ENCODE data around the gene RFLNA.

The RFLNA gene

DNA sequence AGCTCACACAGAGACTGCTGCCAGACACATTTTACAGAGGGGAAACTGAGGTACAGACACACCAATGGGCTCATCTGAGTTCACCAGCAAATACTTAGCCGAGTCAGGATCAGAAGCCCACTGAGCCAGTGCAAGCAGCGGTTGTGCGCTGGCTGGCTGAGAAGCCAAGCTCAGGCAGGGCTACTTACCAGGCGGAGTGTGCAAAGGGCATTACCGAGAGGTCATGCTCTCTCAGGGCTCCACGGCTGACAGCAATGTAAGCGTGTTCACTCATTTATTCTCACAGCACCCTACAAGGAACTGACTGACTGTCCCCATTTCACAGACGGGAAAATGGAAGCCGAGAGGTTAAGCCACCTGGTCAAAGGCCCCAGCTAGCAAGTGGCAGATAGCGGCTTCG is 63.7 kb downstream of the RFLNA start:
- DNase-seq (ENCODE audit: low read depth): no peak
- H3K4me3 ChIP-seq (ENCODE audit: control insufficient read depth, low read depth, low read length): no peak overlapping the region
- TF ChIP-seq, protein P1, sequence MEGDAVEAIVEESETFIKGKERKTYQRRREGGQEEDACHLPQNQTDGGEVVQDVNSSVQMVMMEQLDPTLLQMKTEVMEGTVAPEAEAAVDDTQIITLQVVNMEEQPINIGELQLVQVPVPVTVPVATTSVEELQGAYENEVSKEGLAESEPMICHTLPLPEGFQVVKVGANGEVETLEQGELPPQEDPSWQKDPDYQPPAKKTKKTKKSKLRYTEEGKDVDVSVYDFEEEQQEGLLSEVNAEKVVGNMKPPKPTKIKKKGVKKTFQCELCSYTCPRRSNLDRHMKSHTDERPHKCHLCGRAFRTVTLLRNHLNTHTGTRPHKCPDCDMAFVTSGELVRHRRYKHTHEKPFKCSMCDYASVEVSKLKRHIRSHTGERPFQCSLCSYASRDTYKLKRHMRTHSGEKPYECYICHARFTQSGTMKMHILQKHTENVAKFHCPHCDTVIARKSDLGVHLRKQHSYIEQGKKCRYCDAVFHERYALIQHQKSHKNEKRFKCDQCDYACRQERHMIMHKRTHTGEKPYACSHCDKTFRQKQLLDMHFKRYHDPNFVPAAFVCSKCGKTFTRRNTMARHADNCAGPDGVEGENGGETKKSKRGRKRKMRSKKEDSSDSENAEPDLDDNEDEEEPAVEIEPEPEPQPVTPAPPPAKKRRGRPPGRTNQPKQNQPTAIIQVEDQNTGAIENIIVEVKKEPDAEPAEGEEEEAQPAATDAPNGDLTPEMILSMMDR (conservative IDR thresholded peaks at IDR 0.05; ENCODE audit: control insufficient read depth, insufficient read depth, low read depth, low read length): no peak

DNA sequence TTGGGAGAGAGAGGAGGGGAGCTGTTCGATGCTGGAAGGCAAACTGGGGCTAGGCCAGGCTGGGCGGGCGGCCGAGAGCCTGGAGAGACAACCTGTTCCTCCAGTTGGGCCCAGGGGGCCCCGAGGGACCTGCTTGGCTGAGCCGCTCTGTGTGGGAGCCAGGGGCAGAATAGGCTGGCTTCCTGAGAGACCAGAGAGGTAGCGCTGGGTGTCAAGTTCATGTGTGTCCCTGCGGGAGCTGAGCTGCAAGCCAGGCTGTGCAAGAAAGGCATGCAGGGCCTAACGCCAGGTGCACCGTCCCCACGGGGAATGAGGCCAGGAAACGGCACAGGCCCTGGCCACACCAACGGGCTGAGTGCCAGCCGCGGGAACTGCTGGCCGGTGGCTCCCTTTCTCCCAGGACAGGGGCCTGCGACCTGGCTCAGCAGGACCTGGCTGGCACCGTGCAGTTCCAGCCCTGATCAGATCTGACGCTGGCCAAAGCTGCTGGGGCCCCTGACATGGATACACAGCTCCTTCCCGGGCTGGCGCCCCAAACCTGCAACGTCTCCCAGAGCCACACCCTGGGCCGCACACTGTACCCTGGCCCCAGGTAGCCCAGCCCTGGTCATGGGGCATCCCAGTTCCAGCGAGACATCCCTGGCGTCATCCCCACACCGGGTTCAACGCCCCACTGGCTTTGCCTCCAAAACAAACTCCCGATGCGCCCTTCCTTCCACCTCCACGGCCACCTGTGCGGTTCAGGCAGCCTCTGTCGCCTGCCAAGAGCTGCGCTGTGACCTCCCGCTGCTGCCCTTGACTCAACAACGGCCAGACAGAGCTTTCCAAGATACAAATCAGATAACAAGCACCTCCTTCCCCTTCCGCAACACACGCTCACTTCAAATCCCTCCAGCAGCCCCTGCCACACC is 65.0 kb downstream of the RFLNA start:
- DNase-seq (ENCODE audit: low read depth): no peak
- TF ChIP-seq, protein P1 (conservative IDR thresholded peaks at IDR 0.05; ENCODE audit: control insufficient read depth, insufficient read depth, low read depth, low read length): no peak
- H3K4me3 ChIP-seq (ENCODE audit: control insufficient read depth, low read depth, low read length): no peak overlapping the region

DNA sequence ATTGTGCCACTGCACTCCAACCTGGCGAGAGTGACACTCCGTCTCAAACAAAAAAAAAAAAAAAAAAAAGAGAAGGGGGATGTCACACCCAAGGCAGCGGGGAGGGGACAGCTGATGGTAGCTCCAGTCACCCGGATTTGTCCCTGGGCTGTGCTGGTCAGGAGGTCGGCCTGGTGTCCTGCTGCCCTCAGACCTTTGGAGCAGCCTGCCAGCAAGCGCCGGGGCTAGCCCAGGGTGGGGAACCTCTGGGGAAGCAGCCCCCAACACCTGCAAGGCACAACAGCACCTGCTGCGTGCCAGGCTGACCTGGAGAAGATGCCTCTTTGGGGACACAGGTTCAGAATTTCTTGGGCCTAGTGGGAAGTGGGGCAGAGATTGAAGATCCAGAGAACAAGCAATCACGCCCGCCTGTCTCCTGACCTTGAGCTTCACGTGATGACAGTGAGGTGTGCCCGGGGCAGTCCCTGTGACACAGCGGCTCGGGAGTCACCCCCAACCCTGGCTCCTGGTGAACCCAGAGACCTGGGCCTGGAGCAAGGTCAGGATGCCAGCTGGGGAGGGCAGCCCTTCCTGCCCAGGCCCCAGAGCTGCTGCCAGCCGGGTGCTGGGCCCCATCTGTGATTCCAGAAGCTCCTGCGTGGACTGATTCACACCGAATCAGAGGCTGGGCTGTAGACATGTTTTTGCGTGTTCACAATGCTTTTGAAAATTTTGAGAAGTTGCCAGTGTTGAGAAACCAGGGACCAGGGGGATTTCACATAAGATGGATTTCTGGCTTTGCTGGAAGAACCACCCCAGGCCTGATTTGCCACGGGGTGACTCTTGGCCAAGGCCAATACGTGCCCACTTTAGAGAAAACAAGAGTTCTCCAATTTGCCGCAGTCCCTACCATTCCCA is 66.4 kb downstream of the RFLNA start:
- H3K4me3 ChIP-seq (ENCODE audit: control insufficient read depth, low read depth, low read length): no peak overlapping the region
- TF ChIP-seq, protein P1 (conservative IDR thresholded peaks at IDR 0.05; ENCODE audit: control insufficient read depth, insufficient read depth, low read depth, low read length): no peak
- no peak for DNase-seq (ENCODE audit: low read depth)

- no peak for DNase-seq (ENCODE audit: low read depth)
- H3K4me3 ChIP-seq (ENCODE audit: control insufficient read depth, low read depth, low read length): no peak overlapping the region
- TF ChIP-seq, protein P1 (conservative IDR thresholded peaks at IDR 0.05; ENCODE audit: control insufficient read depth, insufficient read depth, low read depth, low read length): no peak
Measured at GRCh38 chr12:124361996-124362395, 67.1 kb downstream of the RFLNA start.

- H3K4me3 ChIP-seq (ENCODE audit: control insufficient read depth, low read depth, low read length): no peak overlapping the region
- TF ChIP-seq, protein P1 (conservative IDR thresholded peaks at IDR 0.05; ENCODE audit: control insufficient read depth, insufficient read depth, low read depth, low read length): no peak
- no peak for DNase-seq (ENCODE audit: low read depth)
Measured at GRCh38 chr12:124363353-124363965, 68.6 kb downstream of the RFLNA start.

GRCh38 chr12:124364543-124364942 is 69.7 kb downstream of the RFLNA start:
- TF ChIP-seq, protein P1 (conservative IDR thresholded peaks at IDR 0.05; ENCODE audit: control insufficient read depth, insufficient read depth, low read depth, low read length): no peak
- no peak overlapping the region for H3K4me3 ChIP-seq (ENCODE audit: control insufficient read depth, low read depth, low read length)
- no peak for DNase-seq (ENCODE audit: low read depth)
